SK-N-SH (cell line): Measurements from ENCODE around the gene TCP1. TPM values are rescaled to one million over a fixed set of nuclear protein-coding genes. Genes with fewer than 3 reads are reported as not detected.

Experiments
- CTCF ChIA-PET: fragments of 300-600, 350-600 bp; formaldehyde crosslinking; extraction: SDS; loops from one replicate; lab custom pipeline; 2021; lab: Yijun Ruan, JAX
- POLR2A ChIA-PET: fragments of 350-600 bp; sonication (Branson Sonifier 250); formaldehyde crosslinking; extraction: SDS; loops from one replicate; lab custom pipeline; 2020; ENCODE audit warnings: antibody characterized with exemption, inconsistent platforms; lab: Yijun Ruan, JAX
- DNase-seq: peaks from one replicate; pipeline ENCODE4 v3.0.0; 2012
- H2AFZ ChIP-seq: fragments of 200-600 bp; sonication (generic); 2 replicates; pipeline ENCODE4 v1.8.1; 2016; ENCODE audit warnings: antibody characterized with exemption, mild to moderate bottlenecking, low read depth
- H3F3A ChIP-seq: fragments of 200-600 bp; sonication (generic); replicated peaks from 2 replicates; pipeline ENCODE3; 2016; ENCODE audit warnings: antibody characterized with exemption, mild to moderate bottlenecking; ENCODE audit not compliant: insufficient read depth
- H3K27ac ChIP-seq, 2 experiments: fragments of 200-500 bp in 1 of 2; fragments of 200-600 bp in 1 of 2; sonication (Bioruptor generic) in 1 of 2; sonication (generic), shearing (Covaris generic) in 1 of 2; 2 replicates each; pipeline versions ENCODE4 v1.5.1 to v1.6.1; 2014 to 2016; ENCODE audit warnings: low read depth in 2 of 2, inconsistent platforms in 1 of 2, low read length in 1 of 2, mild to moderate bottlenecking in 1 of 2, mixed read lengths in 1 of 2
- H3K27me3 ChIP-seq: fragments of 200-600 bp; sonication (generic), shearing (Covaris generic); 2 replicates; pipeline ENCODE4 v1.6.1; 2016; ENCODE audit warnings: mixed run types; ENCODE audit not compliant: insufficient read depth
- H3K36me3 ChIP-seq, 2 experiments: fragments of 200-500 bp in 1 of 2; fragments of 200-600 bp in 1 of 2; sonication (Bioruptor generic) in 1 of 2; sonication (generic) in 1 of 2; replicated peaks in 1 of 2; 2 replicates each; pipeline versions ENCODE3 to v1.5.1; 2014 to 2016; ENCODE audit warnings: low read length in 1 of 2, mild to moderate bottlenecking in 1 of 2; ENCODE audit not compliant: insufficient read depth in 2 of 2, control insufficient read depth in 1 of 2
- H3K4me1 ChIP-seq, 2 experiments: fragments of 200-500 bp in 1 of 2; fragments of 200-600 bp in 1 of 2; sonication (Bioruptor generic) in 1 of 2; sonication (generic), shearing (Covaris generic) in 1 of 2; 2 replicates each; pipeline versions ENCODE4 v1.5.1 to v1.6.1; 2014 to 2016; ENCODE audit warnings: low read depth in 1 of 2, low read length in 1 of 2, mixed run types in 1 of 2; ENCODE audit not compliant: insufficient read depth in 2 of 2, control insufficient read depth in 1 of 2
- H3K4me2 ChIP-seq: fragments of 200-600 bp; sonication (generic), shearing (Covaris generic); 2 replicates; pipeline ENCODE4 v1.6.1; 2017; ENCODE audit warnings: mixed run types
- H3K4me3 ChIP-seq, 2 experiments: fragments of 200-500 bp in 1 of 2; fragments of 200-600 bp in 1 of 2; sonication (Bioruptor generic) in 1 of 2; sonication (generic), shearing (Covaris generic) in 1 of 2; 2 replicates each; pipeline versions ENCODE4 v1.5.1 to v1.8.1; 2014 to 2016; ENCODE audit warnings: low read depth in 2 of 2, inconsistent platforms in 1 of 2, low read length in 1 of 2, mild to moderate bottlenecking in 1 of 2, mixed read lengths in 1 of 2, moderate library complexity in 1 of 2
- H3K79me2 ChIP-seq: fragments of 200-600 bp; sonication (generic); 2 replicates; pipeline ENCODE4 v1.8.1; 2017; ENCODE audit warnings: mild to moderate bottlenecking; ENCODE audit not compliant: insufficient read depth
- H3K9ac ChIP-seq: fragments of 200-600 bp; sonication (generic); 2 replicates; pipeline ENCODE4 v1.6.1; 2017; ENCODE audit warnings: mixed run types
- H3K9me2 ChIP-seq: fragments of 200-600 bp; sonication (generic); 2 replicates; pipeline ENCODE4 v1.6.1; 2017; ENCODE audit warnings: mixed run types
- H3K9me3 ChIP-seq: fragments of 200-600 bp; sonication (generic); 2 replicates; pipeline ENCODE4 v1.6.1; 2017; ENCODE audit warnings: mixed run types, mild to moderate bottlenecking, moderate library complexity
- H4K20me1 ChIP-seq: fragments of 200-600 bp; sonication (generic); 2 replicates; pipeline ENCODE4 v1.6.1; 2017; ENCODE audit warnings: mild to moderate bottlenecking, mixed run types; ENCODE audit not compliant: insufficient read depth
- EP300 ChIP-seq, 2 experiments: IDR thresholded peaks; 2 replicates each; pipeline versions ENCODE4 v1.4.0 to v1.6.1; 2012; ENCODE audit warnings: borderline replicate concordance in 1 of 2, low read depth in 1 of 2, low read length in 1 of 2
- FOSL2 ChIP-seq: IDR thresholded peaks from 2 replicates; pipeline ENCODE4 v1.4.0; 2012; ENCODE audit warnings: low read depth, mild to moderate bottlenecking, moderate library complexity, borderline replicate concordance
- FOXM1 ChIP-seq: IDR thresholded peaks from 2 replicates; pipeline ENCODE4 v1.4.0; 2012; ENCODE audit warnings: low read depth, mild to moderate bottlenecking
- GABPA ChIP-seq: IDR thresholded peaks from 2 replicates; pipeline ENCODE4 v1.4.0; 2012; ENCODE audit warnings: low read depth, mild to moderate bottlenecking
- GATA2 ChIP-seq: sonication (generic); formaldehyde crosslinking; IDR thresholded peaks from 2 replicates; pipeline ENCODE4 v1.5.0; 2020; ENCODE audit warnings: mild to moderate bottlenecking, missing genetic modification reagents
- JUND ChIP-seq: IDR thresholded peaks from 2 replicates; pipeline ENCODE4 v1.4.0; 2012
- MXI1 ChIP-seq: IDR thresholded peaks from 2 replicates; pipeline ENCODE4 v1.6.1; 2012; ENCODE audit warnings: mild to moderate bottlenecking, low read depth, low read length, improper control_type of control experiment
- NRF1 ChIP-seq: IDR thresholded peaks from 2 replicates; pipeline ENCODE4 v1.6.1; 2012; ENCODE audit warnings: low read depth, mild to moderate bottlenecking, low read length
- POLR2AphosphoS5 ChIP-seq: IDR thresholded peaks from 2 replicates; pipeline ENCODE4 v1.6.1; 2012; ENCODE audit warnings: low read depth, low read length
- RAD21 ChIP-seq: IDR thresholded peaks from 2 replicates; pipeline ENCODE4 v1.6.1; 2012; ENCODE audit warnings: mild to moderate bottlenecking, low read length
- RCOR1 ChIP-seq: fragments of 150-350 bp; IDR thresholded peaks from 2 replicates; pipeline ENCODE4 v1.6.1; 2017; ENCODE audit warnings: antibody characterized with exemption, low read length
- RFX5 ChIP-seq: IDR thresholded peaks from 2 replicates; pipeline ENCODE4 v1.6.1; 2012; ENCODE audit warnings: mild to moderate bottlenecking, improper control_type of control experiment, low read length
- RXRA ChIP-seq: IDR thresholded peaks from 2 replicates; pipeline ENCODE4 v1.4.0; 2012; ENCODE audit warnings: low read depth, mild to moderate bottlenecking, borderline replicate concordance
- SIN3A ChIP-seq: IDR thresholded peaks from 2 replicates; pipeline ENCODE4 v1.6.1; 2012; ENCODE audit warnings: low read depth, mild to moderate bottlenecking, low read length, moderate library complexity, borderline replicate concordance
- SMC3 ChIP-seq: IDR thresholded peaks from 2 replicates; pipeline ENCODE4 v1.6.1; 2012; ENCODE audit warnings: low read depth, low read length, improper control_type of control experiment
- TCF12 ChIP-seq: IDR thresholded peaks from 2 replicates; pipeline ENCODE4 v1.4.0; 2012
- TEAD4 ChIP-seq: IDR thresholded peaks from 2 replicates; pipeline ENCODE4 v1.4.0; 2012; ENCODE audit warnings: mild to moderate bottlenecking, borderline replicate concordance; ENCODE audit not compliant: insufficient read depth
- WGBS: methylation state at CpG from one replicate; pipeline ENCODE4 v1.1.6; 2017; ENCODE audit warnings: low lambda C conversion rate; 5-methylcytosine and 5-hydroxymethylcytosine counted together
- polyA plus RNA-seq, 3 experiments: library from polyadenylated mRNA; depleted of rRNA; stranded (reverse); fragments of >200 nt; gene quantifications; 2 replicates each; pipeline ENCODE4 v1.2.3, GENCODE V29; 2012
- TF ChIP-seq, protein P1 (sequence below): IDR thresholded peaks from 2 replicates; pipeline ENCODE4; 2012
- TF ChIP-seq, protein P2 (sequence below): IDR thresholded peaks from 2 replicates; pipeline ENCODE4 v1.4.0; 2012; ENCODE audit warnings: low read depth, borderline replicate concordance

TCP1 gene
- polyA plus RNA-seq, 1 of the 3 experiments (the other 2 are of a cell fraction): 154 TPM

- no peaks in the 10 kb centered on the region for H4K20me1 ChIP-seq
- no peak overlapping the region for H3K9ac ChIP-seq
- no peaks in the 10 kb centered on the region for H3K36me3 ChIP-seq
- H3K9me2 ChIP-seq: no peaks in the 10 kb centered on the region
- H3K4me1 ChIP-seq: no peaks in the 10 kb centered on the region
- no peak overlapping the region for H3K27ac ChIP-seq
- H3F3A ChIP-seq: peaks cover 8% of the 10 kb centered on the region
- ChIA-PET POLR2A (no interaction called here), CTCF (interaction anchor here (0.6 to 1.4 kb wide), 2 partner anchors 9 to 204 kb away, joined by 3 read pairs; no protein-coding TSS in a partner anchor)
- no peak for DNase-seq
- no peak overlapping the region for H3K4me2 ChIP-seq
- no peaks in the 10 kb centered on the region for H3K9me3 ChIP-seq
- no peaks in the 10 kb centered on the region for H3K79me2 ChIP-seq
- no peak overlapping the region for H3K4me3 ChIP-seq
- H3K27me3 ChIP-seq: no peaks in the 10 kb centered on the region; the same call in 1 of the 2 replicates
- WGBS: 57% methylated on average over 27 of the region's 29 CpGs
- H2AFZ ChIP-seq: no peak overlapping the region
- TF ChIP-seq FOSL2 (no peak), JUND (no peak), RXRA (no peak), RAD21 (no peak), GATA2 (CRISPR knock-in tag) (no peak), GABPA (no peak), POLR2AphosphoS5 (no peak), SIN3A (no peak), TCF12 (no peak), RCOR1 (no peak), RFX5 (no peak), FOXM1 (no peak), MXI1 (no peak), EP300 (IDR thresholded peaks at IDR 0.05; ENCODE audit: borderline replicate concordance in 1 of 2, low read depth in 1 of 2, low read length in 1 of 2) (no peak), SMC3 (no peak), NRF1 (no peak), TEAD4 (no peak)
- TF ChIP-seq, protein P1, sequence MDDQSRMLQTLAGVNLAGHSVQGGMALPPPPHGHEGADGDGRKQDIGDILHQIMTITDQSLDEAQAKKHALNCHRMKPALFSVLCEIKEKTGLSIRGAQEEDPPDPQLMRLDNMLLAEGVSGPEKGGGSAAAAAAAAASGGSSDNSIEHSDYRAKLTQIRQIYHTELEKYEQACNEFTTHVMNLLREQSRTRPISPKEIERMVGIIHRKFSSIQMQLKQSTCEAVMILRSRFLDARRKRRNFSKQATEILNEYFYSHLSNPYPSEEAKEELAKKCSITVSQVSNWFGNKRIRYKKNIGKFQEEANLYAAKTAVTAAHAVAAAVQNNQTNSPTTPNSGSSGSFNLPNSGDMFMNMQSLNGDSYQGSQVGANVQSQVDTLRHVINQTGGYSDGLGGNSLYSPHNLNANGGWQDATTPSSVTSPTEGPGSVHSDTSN: no peak
- TF ChIP-seq, protein P2, sequence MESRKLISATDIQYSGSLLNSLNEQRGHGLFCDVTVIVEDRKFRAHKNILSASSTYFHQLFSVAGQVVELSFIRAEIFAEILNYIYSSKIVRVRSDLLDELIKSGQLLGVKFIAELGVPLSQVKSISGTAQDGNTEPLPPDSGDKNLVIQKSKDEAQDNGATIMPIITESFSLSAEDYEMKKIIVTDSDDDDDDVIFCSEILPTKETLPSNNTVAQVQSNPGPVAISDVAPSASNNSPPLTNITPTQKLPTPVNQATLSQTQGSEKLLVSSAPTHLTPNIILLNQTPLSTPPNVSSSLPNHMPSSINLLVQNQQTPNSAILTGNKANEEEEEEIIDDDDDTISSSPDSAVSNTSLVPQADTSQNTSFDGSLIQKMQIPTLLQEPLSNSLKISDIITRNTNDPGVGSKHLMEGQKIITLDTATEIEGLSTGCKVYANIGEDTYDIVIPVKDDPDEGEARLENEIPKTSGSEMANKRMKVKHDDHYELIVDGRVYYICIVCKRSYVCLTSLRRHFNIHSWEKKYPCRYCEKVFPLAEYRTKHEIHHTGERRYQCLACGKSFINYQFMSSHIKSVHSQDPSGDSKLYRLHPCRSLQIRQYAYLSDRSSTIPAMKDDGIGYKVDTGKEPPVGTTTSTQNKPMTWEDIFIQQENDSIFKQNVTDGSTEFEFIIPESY: no peak
- TF ChIP-seq, all 33 proteins: peak for 0
Observed at GRCh38 chr6:159836718-159837490, 47.5 kb upstream of the TCP1 start.
